ENCODE results near the gene HOXA5. TPM values are rescaled to one million over a fixed set of nuclear protein-coding genes. Genes with fewer than 3 reads are reported as not detected.

HOXA5 gene
- total RNA-seq, 1 experiment from 2014 or later, result not detected

DNA sequence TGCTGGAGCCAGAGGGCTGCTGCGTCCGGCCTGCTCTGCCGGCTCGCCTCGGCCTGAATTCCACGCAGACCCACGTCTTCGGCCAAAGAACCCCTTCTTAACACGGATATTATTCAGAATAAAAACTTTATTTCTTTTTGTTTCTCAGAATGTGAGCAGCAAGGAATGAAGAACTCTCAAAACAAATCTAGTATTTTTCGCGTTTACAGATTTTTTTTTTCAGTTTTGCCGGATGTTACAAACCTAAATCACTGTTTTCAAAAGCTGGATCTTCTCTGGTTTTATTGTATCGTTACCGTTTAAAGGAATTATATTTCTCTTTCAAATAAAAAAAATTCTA, 36.6 kb downstream of the HOXA5 start:
- no peak overlapping the region for H3K4ac ChIP-seq (ENCODE audit: low read depth, low read length)
- no peak overlapping the region for H2BK5ac ChIP-seq (ENCODE audit: insufficient read length, low read length)
- Mint-ChIP-seq H3K9me3 (peaks cover 6 to 7% of the 10 kb centered on the region in 2 experiments; a peak in 4 of 5 replicates), H3K36me3 (ENCODE audit: insufficient read depth in 1 of 3, low read depth in 3 of 3) (no peaks in the 10 kb centered on the region; a peak in 1 of 7 replicates), H3K4me3 (no peak overlapping the region), H3K27me3 (ENCODE audit: low read depth) (peaks cover 100% of the 10 kb centered on the region), H3K4me1 (peaks cover 7 to 27% of the 10 kb centered on the region in 2 experiments), H3K27ac (no peak overlapping the region)
- H4K20me1 ChIP-seq (ENCODE audit: control insufficient read depth, insufficient read depth, insufficient read length), result peaks cover 2% of the 10 kb centered on the region
- H4K91ac ChIP-seq (ENCODE audit: insufficient read length, low read depth, low read length), result no peak overlapping the region
- no peak overlapping the region for H2BK120ac ChIP-seq (ENCODE audit: low read depth, low read length, poor library complexity, severe bottlenecking)
- H2BK12ac ChIP-seq (ENCODE audit: insufficient read length, low read depth, low read length), result no peak overlapping the region
- no CpG with 5 or more reads among the region's 14 CpGs for WGBS (ENCODE audit: extremely low coverage, insufficient read length, low lambda C conversion rate)
- H3K27me3 ChIP-seq (ENCODE audit: insufficient read depth, low read length), result peaks cover 100% of the 10 kb centered on the region
- no peak overlapping the region for H3K56ac ChIP-seq (ENCODE audit: insufficient read length, low read depth, low read length)
- H3K18ac ChIP-seq (ENCODE audit: insufficient read length, low read depth, low read length), result no peak overlapping the region
- H4K8ac ChIP-seq (replicated peaks; ENCODE audit: insufficient read length, low read depth, low read length), result no peak overlapping the region
- H3K27ac ChIP-seq (ENCODE audit: insufficient read length, low read depth, low read length), result no peak overlapping the region
- H3K23ac ChIP-seq (ENCODE audit: insufficient read length, low read depth, low read length), result no peak overlapping the region
- H2AFZ ChIP-seq (ENCODE audit: low read length), result no peak overlapping the region
- H2BK15ac ChIP-seq (ENCODE audit: low read depth, low read length), result no peak overlapping the region
- TF ChIP-seq, protein P1, sequence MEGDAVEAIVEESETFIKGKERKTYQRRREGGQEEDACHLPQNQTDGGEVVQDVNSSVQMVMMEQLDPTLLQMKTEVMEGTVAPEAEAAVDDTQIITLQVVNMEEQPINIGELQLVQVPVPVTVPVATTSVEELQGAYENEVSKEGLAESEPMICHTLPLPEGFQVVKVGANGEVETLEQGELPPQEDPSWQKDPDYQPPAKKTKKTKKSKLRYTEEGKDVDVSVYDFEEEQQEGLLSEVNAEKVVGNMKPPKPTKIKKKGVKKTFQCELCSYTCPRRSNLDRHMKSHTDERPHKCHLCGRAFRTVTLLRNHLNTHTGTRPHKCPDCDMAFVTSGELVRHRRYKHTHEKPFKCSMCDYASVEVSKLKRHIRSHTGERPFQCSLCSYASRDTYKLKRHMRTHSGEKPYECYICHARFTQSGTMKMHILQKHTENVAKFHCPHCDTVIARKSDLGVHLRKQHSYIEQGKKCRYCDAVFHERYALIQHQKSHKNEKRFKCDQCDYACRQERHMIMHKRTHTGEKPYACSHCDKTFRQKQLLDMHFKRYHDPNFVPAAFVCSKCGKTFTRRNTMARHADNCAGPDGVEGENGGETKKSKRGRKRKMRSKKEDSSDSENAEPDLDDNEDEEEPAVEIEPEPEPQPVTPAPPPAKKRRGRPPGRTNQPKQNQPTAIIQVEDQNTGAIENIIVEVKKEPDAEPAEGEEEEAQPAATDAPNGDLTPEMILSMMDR (conservative IDR thresholded peaks at IDR 0.05), result no peak
- no peaks in the 10 kb centered on the region for H3K9me3 ChIP-seq (ENCODE audit: control insufficient read depth, low read depth, low read length)
- no peak overlapping the region for H4K5ac ChIP-seq (ENCODE audit: insufficient read length, low read depth, low read length)
- H2AK5ac ChIP-seq (ENCODE audit: insufficient read length, low read length), result no peak overlapping the region
- H3K23me2 ChIP-seq (ENCODE audit: insufficient read length, low read depth, low read length, poor library complexity, severe bottlenecking), result no peaks in the 10 kb centered on the region
- no peak overlapping the region for H3T11ph ChIP-seq (ENCODE audit: low read length)
- no peak overlapping the region for H2BK20ac ChIP-seq (ENCODE audit: low read depth, low read length, poor library complexity, severe bottlenecking)
- H3K79me1 ChIP-seq (ENCODE audit: insufficient read depth, low read depth, low read length, poor library complexity, severe bottlenecking), result no peaks in the 10 kb centered on the region
- no peak overlapping the region for H3K14ac ChIP-seq (ENCODE audit: insufficient read depth, low read length)
- H3K79me2 ChIP-seq (ENCODE audit: insufficient read depth, low read length), result no peaks in the 10 kb centered on the region
- DNase-seq, result no peak
- no peaks in the 10 kb centered on the region for H3K4me1 ChIP-seq (ENCODE audit: insufficient read depth, low read length)
- no peak overlapping the region for H3K9ac ChIP-seq (ENCODE audit: extremely low read depth, insufficient read length, low read length)
- H3K4me2 ChIP-seq (ENCODE audit: insufficient read depth, insufficient read length, low read length), result no peak overlapping the region

Measured in H9 (cell line).